SJCRH30 (cell line): ENCODE data around the gene MMP17. TPM values are rescaled to one million over a fixed set of nuclear protein-coding genes. Genes with fewer than 3 reads are reported as not detected.
A peak's percentile ranks its signal among the peaks of the same experiment; 100 is the strongest.

Experiments used
- DNase-seq, 2 experiments: peaks; one replicate each; pipeline ENCODE4 v3.0.0-alpha.2; 2015 to 2020
- H3K27ac ChIP-seq: fragments of 250-450 bp; sonication (Bioruptor Pico); 2 replicates; pipeline ENCODE4 v1.5.1; 2020; ENCODE audit warnings: mild to moderate bottlenecking, moderate library complexity
- H3K27me3 ChIP-seq: fragments of 250-450 bp; sonication (Bioruptor Pico); 2 replicates; pipeline ENCODE4 v1.5.1; 2020; ENCODE audit warnings: mild to moderate bottlenecking, moderate library complexity
- H3K36me3 ChIP-seq: fragments of 250-450 bp; sonication (Bioruptor Pico); 2 replicates; pipeline ENCODE4 v1.5.1; 2020; ENCODE audit warnings: mild to moderate bottlenecking, moderate library complexity
- H3K4me1 ChIP-seq: fragments of 250-450 bp; sonication (Bioruptor Pico); 2 replicates; pipeline ENCODE4 v1.5.1; 2020; ENCODE audit warnings: mild to moderate bottlenecking, moderate library complexity
- H3K4me3 ChIP-seq: fragments of 250-450 bp; sonication (Bioruptor Pico); 2 replicates; pipeline ENCODE4 v1.5.1; 2020; ENCODE audit warnings: mild to moderate bottlenecking, moderate library complexity
- H3K9me3 ChIP-seq: fragments of 250-450 bp; sonication (Bioruptor Pico); replicated peaks from 2 replicates; pipeline ENCODE4 v1.5.1; 2020; ENCODE audit warnings: mild to moderate bottlenecking, moderate library complexity
- total RNA-seq: library from RNA; depleted of rRNA; stranded (reverse); fragments of >200 nt; shearing (Covaris generic); gene quantifications from 2 replicates; pipeline ENCODE4 v1.2.3, GENCODE V29; 2014; rRNA removed

MMP17 gene
- 0.68 and 2.3 TPM in 2 replicates for total RNA-seq

DNA sequence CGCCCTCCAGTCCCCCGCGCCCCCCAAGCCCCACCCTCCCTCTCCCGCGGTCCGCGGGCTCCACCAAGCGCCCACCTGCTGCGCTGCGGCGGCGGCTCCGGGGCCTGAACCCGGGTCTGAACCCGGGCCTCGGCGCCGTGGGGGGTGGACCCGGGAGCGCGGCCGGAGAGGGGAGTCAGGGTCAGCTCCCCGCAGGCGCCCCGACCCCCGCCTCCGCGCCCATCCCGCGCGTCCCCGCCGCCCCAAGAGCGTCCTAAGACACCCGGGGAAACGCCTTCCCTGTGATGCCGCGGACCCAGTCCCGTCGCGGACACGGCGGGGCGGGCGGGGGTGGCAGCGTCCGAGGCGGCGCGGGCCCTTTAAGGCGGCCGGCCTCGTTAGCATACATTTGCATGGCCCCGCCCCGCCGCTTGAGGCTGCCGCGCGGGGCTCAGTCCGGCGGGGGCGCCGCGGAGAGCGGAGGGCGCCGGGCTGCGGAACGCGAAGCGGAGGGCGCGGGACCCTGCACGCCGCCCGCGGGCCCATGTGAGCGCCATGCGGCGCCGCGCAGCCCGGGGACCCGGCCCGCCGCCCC, at the start of gene MMP17:
Gene MMP17 (plus strand): TSS at position 433 of the 574 bp plus-strand sequence. CDS start 102 bp downstream, at position 535.
- Histone ChIP-seq H3K27me3 (no peaks in the 10 kb centered on the region; the same call in 1 of the 2 replicates), H3K27ac (no peak within 1 kb of the TSS)
- peak; percentile 27 to 47 for DNase-seq

GRCh38 chr12:131779027-131779426, 49.2 kb upstream of the MMP17 start:
- no peaks in the 10 kb centered on the region for H3K27me3 ChIP-seq
- H3K4me3 ChIP-seq, result no peak overlapping the region
- no peak overlapping the region for H3K27ac ChIP-seq
- DNase-seq, result no peak
- no peaks in the 10 kb centered on the region for H3K9me3 ChIP-seq
- H3K36me3 ChIP-seq, result peaks cover 39% of the 10 kb centered on the region
- peaks cover 14% of the 10 kb centered on the region for H3K4me1 ChIP-seq

More for the DNA sequence above, at the start of gene MMP17:
- Histone ChIP-seq H3K9me3 (no peaks in the 10 kb centered on the region), H3K36me3 (no peaks in the 10 kb centered on the region), H3K4me1 (no peaks in the 10 kb centered on the region), H3K4me3 (peak within 1 kb of the TSS; percentile 30)

- Histone ChIP-seq H3K27ac (no peak overlapping the region), H3K36me3 (peaks cover 39% of the 10 kb centered on the region), H3K9me3 (no peaks in the 10 kb centered on the region), H3K4me3 (no peak overlapping the region), H3K4me1 (peaks cover 29% of the 10 kb centered on the region), H3K27me3 (no peaks in the 10 kb centered on the region)
- no peak for DNase-seq
Observed at GRCh38 chr12:131782061-131782460, 46.1 kb upstream of the MMP17 start.

DNA sequence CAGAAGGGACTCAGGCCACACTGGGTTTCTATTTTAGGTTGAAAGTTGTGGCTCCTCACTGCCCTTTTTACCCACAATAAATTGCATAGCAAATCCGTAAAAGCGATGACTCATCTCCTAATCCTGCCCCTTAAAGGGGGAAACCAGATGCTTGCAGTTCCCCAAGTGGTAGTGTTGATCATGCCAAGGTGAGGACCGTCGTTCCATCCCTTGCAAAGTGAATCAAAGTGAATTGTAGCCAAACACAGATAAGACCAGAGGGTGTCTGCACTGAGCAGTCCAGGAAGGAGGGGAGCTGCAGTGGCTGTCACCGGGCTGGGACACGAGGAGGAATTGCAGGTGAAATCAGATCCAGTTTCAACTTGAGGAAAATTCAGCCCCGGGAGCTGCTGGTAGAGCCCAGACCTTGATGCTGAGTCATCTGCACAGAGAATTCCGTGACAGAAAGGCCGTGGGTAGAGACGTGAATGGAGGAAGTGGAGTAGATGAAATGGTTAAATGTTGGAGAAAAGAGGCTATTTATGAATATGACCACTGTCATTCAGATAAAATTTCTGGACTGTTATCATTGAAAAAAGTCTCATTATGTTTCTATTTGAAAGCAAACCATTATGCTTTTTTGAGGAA, 44.2 kb upstream of the MMP17 start:
- H3K27ac ChIP-seq, result peak overlapping the region; percentile 87
- DNase-seq, result peak; percentile 66 to 81

GRCh38 chr12:131784909-131785762, 43.1 kb upstream of the MMP17 start:
- Histone ChIP-seq H3K36me3 (peaks cover 39% of the 10 kb centered on the region), H3K27me3 (no peaks in the 10 kb centered on the region), H3K9me3 (no peaks in the 10 kb centered on the region), H3K27ac (peak overlapping the region; percentile 87), H3K4me3 (no peak overlapping the region), H3K4me1 (peaks cover 29% of the 10 kb centered on the region)
- peak in 1 of 2 experiments; percentile 10 for DNase-seq

More for the DNA sequence above, 44.2 kb upstream of the MMP17 start:
- no peaks in the 10 kb centered on the region for H3K9me3 ChIP-seq
- peak overlapping the region; percentile 32 for H3K4me3 ChIP-seq
- H3K27me3 ChIP-seq, result no peaks in the 10 kb centered on the region
- peaks cover 33% of the 10 kb centered on the region for H3K36me3 ChIP-seq
- H3K4me1 ChIP-seq, result peaks cover 29% of the 10 kb centered on the region

GRCh38 chr12:131785763-131786330, 42.3 kb upstream of the MMP17 start:
- H3K27me3 ChIP-seq, result no peaks in the 10 kb centered on the region
- peaks cover 42% of the 10 kb centered on the region for H3K36me3 ChIP-seq
- DNase-seq, result no peak
- peak overlapping the region; percentile 87; the same call in 1 of the 2 replicates for H3K27ac ChIP-seq
- H3K9me3 ChIP-seq, result no peaks in the 10 kb centered on the region
- H3K4me1 ChIP-seq, result peaks cover 29% of the 10 kb centered on the region
- no peak overlapping the region for H3K4me3 ChIP-seq

DNA sequence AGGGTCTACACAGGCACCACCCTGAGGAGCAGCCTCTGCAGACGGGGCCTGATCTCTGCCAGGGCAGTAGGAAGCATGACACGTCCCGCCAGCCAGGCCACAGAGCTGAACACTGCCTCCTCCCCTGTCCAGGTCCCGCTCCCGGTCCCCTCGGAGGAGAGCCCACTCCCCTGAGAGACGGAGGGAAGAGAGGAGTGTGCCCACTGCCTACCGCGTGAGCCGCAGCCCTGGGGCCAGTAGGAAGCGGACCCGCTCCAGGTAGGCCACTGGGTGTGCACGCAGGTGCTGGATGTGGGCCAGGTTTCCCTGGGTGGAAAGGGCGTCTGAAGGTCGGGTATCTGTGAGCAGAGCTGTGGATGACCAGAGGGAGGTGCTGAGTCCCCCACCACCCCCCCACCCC, 41.9 kb upstream of the MMP17 start:
- no peaks in the 10 kb centered on the region for H3K9me3 ChIP-seq
- H3K27ac ChIP-seq, result no peak overlapping the region
- DNase-seq, result no peak
- H3K4me1 ChIP-seq, result peaks cover 29% of the 10 kb centered on the region
- peaks cover 42% of the 10 kb centered on the region for H3K36me3 ChIP-seq
- H3K27me3 ChIP-seq, result no peaks in the 10 kb centered on the region
- H3K4me3 ChIP-seq, result no peak overlapping the region

- Histone ChIP-seq H3K27ac (no peak overlapping the region), H3K4me1 (peaks cover 28% of the 10 kb centered on the region), H3K36me3 (peaks cover 38% of the 10 kb centered on the region), H3K9me3 (no peaks in the 10 kb centered on the region), H3K4me3 (no peak overlapping the region), H3K27me3 (no peaks in the 10 kb centered on the region)
- DNase-seq, result no peak
Observed at GRCh38 chr12:131787143-131787660, 41.0 kb upstream of the MMP17 start.

- H3K9me3 ChIP-seq, result no peaks in the 10 kb centered on the region
- no peak for DNase-seq
- no peaks in the 10 kb centered on the region for H3K27me3 ChIP-seq
- no peak overlapping the region for H3K27ac ChIP-seq
- H3K4me3 ChIP-seq, result no peak overlapping the region
- peaks cover 32% of the 10 kb centered on the region for H3K36me3 ChIP-seq
- peaks cover 21% of the 10 kb centered on the region for H3K4me1 ChIP-seq
Observed at GRCh38 chr12:131788070-131788469, 40.1 kb upstream of the MMP17 start.

GRCh38 chr12:131789638-131790037, 38.6 kb upstream of the MMP17 start:
- Histone ChIP-seq H3K4me1 (peaks cover 9% of the 10 kb centered on the region), H3K36me3 (peaks cover 32% of the 10 kb centered on the region), H3K27me3 (no peaks in the 10 kb centered on the region), H3K9me3 (no peaks in the 10 kb centered on the region), H3K4me3 (no peak overlapping the region), H3K27ac (no peak overlapping the region)
- no peak for DNase-seq

DNA sequence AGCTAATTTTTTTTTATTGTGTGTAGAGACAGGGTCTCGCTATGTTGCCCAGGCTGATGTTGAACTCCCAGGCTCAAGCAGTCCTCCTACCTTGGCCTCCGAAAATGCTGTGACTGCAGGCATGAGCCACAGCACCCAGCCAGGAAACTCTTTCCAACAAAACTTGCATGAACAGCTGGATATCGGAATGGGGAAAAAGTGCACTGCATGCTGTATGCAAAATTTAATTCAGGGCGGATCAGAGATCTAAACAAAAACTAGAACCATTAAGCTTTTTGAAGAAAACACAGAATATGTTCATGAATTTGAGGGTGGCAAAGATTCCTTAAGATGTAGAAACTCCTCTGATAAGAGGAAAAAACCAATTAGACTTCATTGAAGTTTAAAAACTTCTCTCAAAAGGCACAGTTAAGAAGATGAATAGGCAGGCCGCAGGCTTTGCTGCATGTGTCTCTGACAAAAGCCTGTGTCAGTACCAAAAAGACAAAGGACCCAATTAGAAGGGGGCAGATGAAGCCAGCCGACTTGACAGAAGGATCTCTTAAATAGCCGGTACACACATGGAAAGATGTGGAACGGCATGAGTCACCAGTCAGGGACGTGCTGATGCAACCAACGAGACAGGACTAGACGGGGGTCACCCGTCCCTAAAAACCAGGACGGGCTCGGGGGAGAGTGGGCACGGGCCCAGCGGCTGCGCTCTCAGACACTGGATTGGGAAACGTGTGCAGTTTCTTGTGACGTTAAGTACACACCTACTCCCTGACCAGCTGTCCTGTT, 34.8 kb upstream of the MMP17 start:
- Histone ChIP-seq H3K4me3 (no peak overlapping the region), H3K27ac (no peak overlapping the region), H3K27me3 (no peaks in the 10 kb centered on the region), H3K9me3 (no peaks in the 10 kb centered on the region), H3K36me3 (peaks cover 20% of the 10 kb centered on the region), H3K4me1 (no peaks in the 10 kb centered on the region)
- no peak for DNase-seq

- H3K4me1 ChIP-seq, result no peaks in the 10 kb centered on the region
- H3K27me3 ChIP-seq, result no peaks in the 10 kb centered on the region
- H3K9me3 ChIP-seq, result no peaks in the 10 kb centered on the region
- DNase-seq, result no peak
- H3K4me3 ChIP-seq, result no peak overlapping the region
- H3K36me3 ChIP-seq, result peaks cover 18% of the 10 kb centered on the region
- H3K27ac ChIP-seq, result no peak overlapping the region
Observed at GRCh38 chr12:131794061-131794460, 34.1 kb upstream of the MMP17 start.

- Histone ChIP-seq H3K9me3 (no peaks in the 10 kb centered on the region), H3K27ac (no peak overlapping the region), H3K4me3 (no peak overlapping the region), H3K4me1 (no peaks in the 10 kb centered on the region), H3K27me3 (no peaks in the 10 kb centered on the region), H3K36me3 (peaks cover 16% of the 10 kb centered on the region)
- DNase-seq, result no peak
Observed at GRCh38 chr12:131794573-131794972, 33.6 kb upstream of the MMP17 start.

- Histone ChIP-seq H3K4me1 (no peaks in the 10 kb centered on the region), H3K4me3 (no peak overlapping the region), H3K36me3 (peaks cover 16% of the 10 kb centered on the region), H3K27me3 (no peaks in the 10 kb centered on the region), H3K9me3 (no peaks in the 10 kb centered on the region), H3K27ac (no peak overlapping the region)
- DNase-seq, result no peak
Observed at GRCh38 chr12:131795064-131795463, 33.1 kb upstream of the MMP17 start.
